ENCODE data around the gene TGM3. TPM values are rescaled to one million over a fixed set of nuclear protein-coding genes. Genes with fewer than 3 reads are reported as not detected.

Gene TGM3
- total and polyA plus RNA-seq, 2 of the 4 experiments (the other 2 are of a cell fraction), result not detected

- WGBS, 2 experiments (ENCODE audit: extremely low coverage in 2 of 2, insufficient read length in 1 of 2), result no CpG with 5 or more reads among the region's 3 CpGs
- no peak for TF ChIP-seq SMC3 (IDR thresholded peaks at IDR 0.05; ENCODE audit: low read depth, low read length)
- TF ChIP-seq, protein P1, sequence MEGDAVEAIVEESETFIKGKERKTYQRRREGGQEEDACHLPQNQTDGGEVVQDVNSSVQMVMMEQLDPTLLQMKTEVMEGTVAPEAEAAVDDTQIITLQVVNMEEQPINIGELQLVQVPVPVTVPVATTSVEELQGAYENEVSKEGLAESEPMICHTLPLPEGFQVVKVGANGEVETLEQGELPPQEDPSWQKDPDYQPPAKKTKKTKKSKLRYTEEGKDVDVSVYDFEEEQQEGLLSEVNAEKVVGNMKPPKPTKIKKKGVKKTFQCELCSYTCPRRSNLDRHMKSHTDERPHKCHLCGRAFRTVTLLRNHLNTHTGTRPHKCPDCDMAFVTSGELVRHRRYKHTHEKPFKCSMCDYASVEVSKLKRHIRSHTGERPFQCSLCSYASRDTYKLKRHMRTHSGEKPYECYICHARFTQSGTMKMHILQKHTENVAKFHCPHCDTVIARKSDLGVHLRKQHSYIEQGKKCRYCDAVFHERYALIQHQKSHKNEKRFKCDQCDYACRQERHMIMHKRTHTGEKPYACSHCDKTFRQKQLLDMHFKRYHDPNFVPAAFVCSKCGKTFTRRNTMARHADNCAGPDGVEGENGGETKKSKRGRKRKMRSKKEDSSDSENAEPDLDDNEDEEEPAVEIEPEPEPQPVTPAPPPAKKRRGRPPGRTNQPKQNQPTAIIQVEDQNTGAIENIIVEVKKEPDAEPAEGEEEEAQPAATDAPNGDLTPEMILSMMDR (conservative IDR thresholded peaks at IDR 0.05; ENCODE audit: low read depth, low read length), result no peak
- ATAC-seq (ENCODE audit: low read depth), result no peak
- H3K9me1 ChIP-seq (ENCODE audit: insufficient read depth, low read length), result no peaks in the 10 kb centered on the region
- intact Hi-C loops (cut with micrococcal nuclease), result no loop called here
- H3K4me3 ChIP-seq (ENCODE audit: insufficient read depth, low read depth, low read length), result no peak overlapping the region
- H3K4me1 ChIP-seq (ENCODE audit: control insufficient read depth, insufficient read depth, low read length), result no peaks in the 10 kb centered on the region
- H3K27ac ChIP-seq (ENCODE audit: insufficient read depth, low read length), result no peak overlapping the region
- no peak overlapping the region for H2BK120ac ChIP-seq (ENCODE audit: low read depth, low read length)
- H3K4ac ChIP-seq (ENCODE audit: low read depth, low read length), result no peak overlapping the region
- H3K23ac ChIP-seq (ENCODE audit: low read depth, low read length), result no peak overlapping the region
- BruUV-seq (replicated peaks), result no TSS peak
- H3K27me3 ChIP-seq (ENCODE audit: control insufficient read depth, insufficient read depth, low read length), result no peaks in the 10 kb centered on the region
- no peak overlapping the region for H2AFZ ChIP-seq (replicated peaks; ENCODE audit: low read length, poor library complexity)
- CTCF ChIA-PET, result no interaction called here
- H3K14ac ChIP-seq (replicated peaks; ENCODE audit: low read depth, low read length), result no peak overlapping the region
- no peak overlapping the region for H4K8ac ChIP-seq (ENCODE audit: low read depth in 2 of 2, low read length in 2 of 2)
- DNase-seq, result no peak
- no peak overlapping the region for H2BK5ac ChIP-seq (ENCODE audit: low read depth, low read length, poor library complexity, severe bottlenecking)
- no peak overlapping the region for H2AK9ac ChIP-seq (replicated peaks; ENCODE audit: low read depth, low read length, poor library complexity)
- no peaks in the 10 kb centered on the region for H3K9me3 ChIP-seq (ENCODE audit: control insufficient read depth, insufficient read depth, low read length)
- no peak overlapping the region for H3K4me2 ChIP-seq (ENCODE audit: low read depth, low read length)
- H3K36me3 ChIP-seq (ENCODE audit: control insufficient read depth, insufficient read depth, low read length), result no peaks in the 10 kb centered on the region
- H4K91ac ChIP-seq (ENCODE audit: insufficient read depth, low read depth, low read length), result no peak overlapping the region
- H2BK15ac ChIP-seq (ENCODE audit: low read depth, low read length), result no peak overlapping the region
- dilution Hi-C loops (cut with HindIII; ENCODE audit: low sequenced_read_pairs, unreplicated experiment), result no loop called here
- H3K9ac ChIP-seq (ENCODE audit: low read depth, low read length), result no peak overlapping the region
- POLR2A ChIA-PET (ENCODE audit: unreplicated experiment), result no interaction called here
- no peak overlapping the region for H2BK20ac ChIP-seq (ENCODE audit: low read depth, low read length)
- H3K18ac ChIP-seq (ENCODE audit: low read depth, low read length), result no peak overlapping the region
- in situ Hi-C loops (cut with MboI; ENCODE audit: low sequenced_read_pairs), result no loop called here
- no peaks in the 10 kb centered on the region for H4K20me1 ChIP-seq (ENCODE audit: insufficient read depth, low read length)
- no peaks in the 10 kb centered on the region for H3K79me1 ChIP-seq (ENCODE audit: low read depth in 1 of 2, low read length in 2 of 2)
- H4K5ac ChIP-seq (ENCODE audit: low read depth, low read length), result no peak overlapping the region
- H2AK5ac ChIP-seq (ENCODE audit: low read depth, low read length), result no peak overlapping the region
- H3K56ac ChIP-seq (ENCODE audit: extremely low read depth, insufficient read depth, low read length), result no peak overlapping the region
Observed at GRCh38 chr20:2313316-2313715, 17.5 kb downstream of the TGM3 start.
